Renal cortical epithelial cell (primary cell): ENCODE results near the gene PRKN. TPM values are rescaled to one million over a fixed set of nuclear protein-coding genes. Genes with fewer than 3 reads are reported as not detected.
"Not testable (repeated sequence)": the region's sequence is repeated elsewhere in the genome, so short reads cannot be mapped to it uniquely, and the experiment has no call there.

Source experiments
- DNase-seq: peaks from one replicate; pipeline ENCODE4 v3.0.0-alpha.2; 2011; ENCODE audit warnings: low read depth
- total RNA-seq: library from RNA; depleted of rRNA; stranded (reverse); fragments of >200 nt; gene quantifications from 2 replicates; pipeline ENCODE4 v1.2.3, GENCODE V29; 2014

The PRKN gene
- total RNA-seq, 1 donor from 2014 or later = 3.6 TPM

- no peak for DNase-seq
Observed at GRCh38 chr6:162448294-162448693, 279.3 kb downstream of the PRKN start.

- DNase-seq = peak; percentile 93
Observed at GRCh38 chr6:162443101-162443500, 284.5 kb downstream of the PRKN start.

- no peak for DNase-seq
Observed at GRCh38 chr6:162442687-162443086, 284.9 kb downstream of the PRKN start.

GRCh38 chr6:162441991-162442390, 285.6 kb downstream of the PRKN start:
- DNase-seq = no peak

GRCh38 chr6:162438980-162439379, 288.6 kb downstream of the PRKN start:
- no peak for DNase-seq

- DNase-seq = no peak
Observed at GRCh38 chr6:162435071-162435470, 292.5 kb downstream of the PRKN start.

- DNase-seq = peak; percentile 11
Observed at GRCh38 chr6:162421004-162421403, 306.6 kb downstream of the PRKN start.

- no peak for DNase-seq
Observed at GRCh38 chr6:162416831-162417537, 310.6 kb downstream of the PRKN start.

GRCh38 chr6:162416307-162416706, 311.3 kb downstream of the PRKN start:
- no peak for DNase-seq

- no peak for DNase-seq
Observed at GRCh38 chr6:162409741-162410691, 317.6 kb downstream of the PRKN start.

- DNase-seq = no peak
Observed at GRCh38 chr6:162408826-162409535, 318.6 kb downstream of the PRKN start.

- DNase-seq = no peak
Observed at GRCh38 chr6:162404951-162405350, 322.6 kb downstream of the PRKN start.

GRCh38 chr6:162403031-162403430, 324.5 kb downstream of the PRKN start:
- DNase-seq = no peak

- DNase-seq = no peak
Observed at GRCh38 chr6:162395181-162395580, 332.4 kb downstream of the PRKN start.

GRCh38 chr6:162390961-162391811, 336.4 kb downstream of the PRKN start:
- not testable (repeated sequence) for DNase-seq

GRCh38 chr6:162389343-162390085, 338.1 kb downstream of the PRKN start:
- peak; percentile 92 for DNase-seq

- DNase-seq = no peak
Observed at GRCh38 chr6:162388383-162388777, 339.2 kb downstream of the PRKN start.

- peak; percentile 28 for DNase-seq
Observed at GRCh38 chr6:162387718-162388382, 339.7 kb downstream of the PRKN start.

- peak; percentile 25 for DNase-seq
Observed at GRCh38 chr6:162385980-162386379, 341.6 kb downstream of the PRKN start.
